ENCODE measurements around the gene ZNF554. TPM values are rescaled to one million over a fixed set of nuclear protein-coding genes. Genes with fewer than 3 reads are reported as not detected.
"Not testable (repeated sequence)": the region's sequence is repeated elsewhere in the genome, so short reads cannot be mapped to it uniquely, and the experiment has no call there.

ZNF554 gene
- total RNA-seq, 1 donor from 2014 or later: 1.1 TPM

GRCh38 chr19:2866495-2867024, 46.9 kb downstream of the ZNF554 start:
- H3K27ac ChIP-seq: no peak overlapping the region
- TF ChIP-seq CTCF (IDR thresholded peaks at IDR 0.05): no peak
- DNase-seq (ENCODE audit: low spot score in 2 of 2): no peak
- intact Hi-C loops (cut with DNase I): no loop called here
- no peaks in the 10 kb centered on the region for H3K36me3 ChIP-seq
- H3K4me3 ChIP-seq: no peak overlapping the region
- H3K4me1 ChIP-seq: no peaks in the 10 kb centered on the region
- H3K9me3 ChIP-seq: no peaks in the 10 kb centered on the region
- H3K27me3 ChIP-seq: no peaks in the 10 kb centered on the region

- H3K9me3 ChIP-seq: no peaks in the 10 kb centered on the region
- no peak within 1 kb of the TSS for H3K27ac ChIP-seq
- H3K4me3 ChIP-seq: no peak within 1 kb of the TSS
- no peak for DNase-seq (ENCODE audit: low spot score in 2 of 2)
- no peaks in the 10 kb centered on the region for H3K36me3 ChIP-seq
- no peaks in the 10 kb centered on the region for H3K4me1 ChIP-seq
- no peak for TF ChIP-seq CTCF (IDR thresholded peaks at IDR 0.05)
- intact Hi-C loops (cut with DNase I): no loop called here
- H3K27me3 ChIP-seq: no peaks in the 10 kb centered on the region
These were observed 47.6 kb downstream of the ZNF554 start, which contains the start of gene ZNF556 for GRCh38 chr19:2867025-2867991. Gene ZNF556, plus strand, starts transcription at chr19:2867335. Its CDS starts 87 bp downstream, at chr19:2867422.

- no peak overlapping the region for H3K4me3 ChIP-seq
- H3K27ac ChIP-seq: no peak overlapping the region
- H3K27me3 ChIP-seq: no peaks in the 10 kb centered on the region
- DNase-seq (ENCODE audit: low spot score in 2 of 2): no peak
- no peaks in the 10 kb centered on the region for H3K4me1 ChIP-seq
- TF ChIP-seq CTCF (IDR thresholded peaks at IDR 0.05): no peak
- H3K9me3 ChIP-seq: no peaks in the 10 kb centered on the region
- intact Hi-C loops (cut with DNase I): loop anchor here (5.0 kb wide), 1 partner anchor 217 kb away; no protein-coding TSS in a partner anchor
- H3K36me3 ChIP-seq: no peaks in the 10 kb centered on the region
These were observed 50.0 kb downstream of the ZNF554 start for GRCh38 chr19:2869618-2870017.

- peaks cover 0 to 15% of the 10 kb centered on the region in 2 donors for H3K9me3 ChIP-seq
- H3K36me3 ChIP-seq; H3K27me3 ChIP-seq; H3K27ac ChIP-seq; H3K4me1 ChIP-seq; DNase-seq (ENCODE audit: low spot score in 2 of 2); H3K4me3 ChIP-seq: not testable (repeated sequence)
- intact Hi-C loops (cut with DNase I): loop anchor here (5.0 kb wide), 1 partner anchor 220 kb away; no protein-coding TSS in a partner anchor
- peak in 2 of 3 experiments; percentile 24 to 39 for TF ChIP-seq CTCF (IDR thresholded peaks at IDR 0.05)
These were observed 52.5 kb downstream of the ZNF554 start for GRCh38 chr19:2872175-2872574.

GRCh38 chr19:2877398-2878331, 58.0 kb downstream of the ZNF554 start:
- TF ChIP-seq CTCF (IDR thresholded peaks at IDR 0.05): no peak
- DNase-seq (ENCODE audit: low spot score in 2 of 2): no peak
- Histone ChIP-seq H3K27me3 (no peaks in the 10 kb centered on the region), H3K9me3 (peaks cover 10 to 30% of the 10 kb centered on the region in 2 donors), H3K4me3 (no peak overlapping the region), H3K4me1 (no peaks in the 10 kb centered on the region), H3K36me3 (no peaks in the 10 kb centered on the region), H3K27ac (no peak overlapping the region)
- intact Hi-C loops (cut with DNase I): no loop called here
